ENCODE data around the gene CIROP. TPM values are rescaled to one million over a fixed set of nuclear protein-coding genes. Genes with fewer than 3 reads are reported as not detected.
A peak's percentile ranks its signal among the peaks of the same experiment; 100 is the strongest.

Gene CIROP
- total and polyA plus RNA-seq, 8 donors: 0.06 to 0.08 TPM; not detected in 6

- Histone ChIP-seq H3K27ac (no peak overlapping the region), H3K4me1 (peaks cover 10% of the 10 kb centered on the region in 2 donors), H3K27me3 (no peaks in the 10 kb centered on the region), H3K4me3 (no peak overlapping the region), H3K36me3 (peaks cover 0 to 12% of the 10 kb centered on the region in 2 donors), H3K9me3 (no peaks in the 10 kb centered on the region)
- intact Hi-C loops (cut with DNase I): no loop called here
- DNase-seq (no peak), ATAC-seq (no peak)
- no peak for TF ChIP-seq CTCF (IDR thresholded peaks at IDR 0.05)
These were observed 39.1 kb upstream of the CIROP start for GRCh38 chr14:23143911-23144310.

GRCh38 chr14:23142826-23143225, 38.0 kb upstream of the CIROP start:
- Histone ChIP-seq H3K4me1 (peaks cover 10% of the 10 kb centered on the region in 2 donors), H3K27ac (no peak overlapping the region), H3K4me3 (no peak overlapping the region), H3K27me3 (no peaks in the 10 kb centered on the region), H3K36me3 (peaks cover 0 to 20% of the 10 kb centered on the region in 2 donors), H3K9me3 (no peaks in the 10 kb centered on the region)
- intact Hi-C loops (cut with DNase I): no loop called here
- ATAC-seq (no peak), DNase-seq (no peak)
- no peak for TF ChIP-seq CTCF (IDR thresholded peaks at IDR 0.05)

GRCh38 chr14:23141706-23142444, 37.1 kb upstream of the CIROP start:
- peak; percentile 72 for ATAC-seq
- TF ChIP-seq CTCF (IDR thresholded peaks at IDR 0.05): no peak
- Histone ChIP-seq H3K4me1 (peaks cover 10% of the 10 kb centered on the region in 2 donors), H3K36me3 (peaks cover 0 to 20% of the 10 kb centered on the region in 2 donors), H3K4me3 (no peak overlapping the region), H3K9me3 (no peaks in the 10 kb centered on the region), H3K27ac (no peak overlapping the region), H3K27me3 (no peaks in the 10 kb centered on the region)
- peak in 2 of 4 donors; percentile 29 to 64 for DNase-seq
- intact Hi-C loops (cut with DNase I): no loop called here

GRCh38 chr14:23140371-23140770, 35.6 kb upstream of the CIROP start:
- Histone ChIP-seq H3K4me3 (no peak overlapping the region), H3K9me3 (no peaks in the 10 kb centered on the region), H3K4me1 (peaks cover 0 to 10% of the 10 kb centered on the region in 2 donors), H3K36me3 (peaks cover 0 to 20% of the 10 kb centered on the region in 2 donors), H3K27ac (no peak overlapping the region), H3K27me3 (no peaks in the 10 kb centered on the region)
- TF ChIP-seq CTCF (IDR thresholded peaks at IDR 0.05): no peak
- ATAC-seq (no peak), DNase-seq (peak in 1 of 4 donors; percentile 18)
- intact Hi-C loops (cut with DNase I): no loop called here

GRCh38 chr14:23139874-23140273, 35.1 kb upstream of the CIROP start:
- no peak overlapping the region for H3K4me3 ChIP-seq
- TF ChIP-seq CTCF (IDR thresholded peaks at IDR 0.05): no peak
- no peak for DNase-seq
- H3K9me3 ChIP-seq: no peaks in the 10 kb centered on the region
- no peaks in the 10 kb centered on the region for H3K27me3 ChIP-seq
- intact Hi-C loops (cut with DNase I): no loop called here
- peaks cover 0 to 20% of the 10 kb centered on the region in 2 donors for H3K36me3 ChIP-seq
- peaks cover 0 to 10% of the 10 kb centered on the region in 2 donors for H3K4me1 ChIP-seq
- ATAC-seq: no peak
- H3K27ac ChIP-seq: no peak overlapping the region
